ENCODE data around the gene UBXN11. TPM values are rescaled to one million over a fixed set of nuclear protein-coding genes. Genes with fewer than 3 reads are reported as not detected.

UBXN11 gene
- total RNA-seq, 4 donors from 2014 or later, result 2.7 to 3.8 (median 3.4) TPM

GRCh38 chr1:26345718-26346117 lies 39.3 kb upstream of the UBXN11 start:
- in situ Hi-C loops (cut with MboI; ENCODE audit: low sequenced_read_pairs in 4 of 4) (no loop called here), intact Hi-C loops (cut with DNase I; ENCODE audit: low total_unique reads) (no loop called here)
- DNase-seq, result no peak
- Histone ChIP-seq H3K4me3 (no peak overlapping the region), H3K4me1 (no peaks in the 10 kb centered on the region), H3K9me3 (no peaks in the 10 kb centered on the region), H3K27me3 (no peaks in the 10 kb centered on the region), H3K27ac (no peak overlapping the region), H3K36me3 (no peaks in the 10 kb centered on the region)
- no peak for TF ChIP-seq POLR2A (IDR thresholded peaks at IDR 0.05)
- no peak for TF ChIP-seq CTCF (IDR thresholded peaks at IDR 0.05 in 4 of 5, conservative IDR thresholded peaks at IDR 0.05 in 1 of 5)
- ATAC-seq, result no peak

GRCh38 chr1:26344147-26344920 lies 37.9 kb upstream of the UBXN11 start:
- in situ Hi-C loops (cut with MboI; ENCODE audit: low sequenced_read_pairs in 4 of 4), result no loop called here

GRCh38 chr1:26340047-26340481 lies 33.6 kb upstream of the UBXN11 start:
- intact Hi-C loops (cut with DNase I; ENCODE audit: low total_unique reads), result no loop called here

More at GRCh38 chr1:26344147-26344920, 37.9 kb upstream of the UBXN11 start:
- no peak for ATAC-seq
- H3K4me1 ChIP-seq, result no peaks in the 10 kb centered on the region
- H3K27me3 ChIP-seq, result no peaks in the 10 kb centered on the region
- TF ChIP-seq POLR2A (IDR thresholded peaks at IDR 0.05) (no peak), CTCF (IDR thresholded peaks at IDR 0.05 in 4 of 5, conservative IDR thresholded peaks at IDR 0.05 in 1 of 5) (no peak)
- intact Hi-C loops (cut with DNase I; ENCODE audit: low total_unique reads), result no loop called here
- no peaks in the 10 kb centered on the region for H3K36me3 ChIP-seq
- no peak overlapping the region for H3K4me3 ChIP-seq
- no peak for DNase-seq
- no peak overlapping the region for H3K27ac ChIP-seq
- no peaks in the 10 kb centered on the region for H3K9me3 ChIP-seq

GRCh38 chr1:26338670-26339069 lies 32.2 kb upstream of the UBXN11 start:
- peaks cover 18 to 24% (median 24%) of the 10 kb centered on the region in 3 donors for H3K27me3 ChIP-seq
- intact Hi-C loops (cut with DNase I; ENCODE audit: low total_unique reads), result no loop called here
- H3K9me3 ChIP-seq, result no peaks in the 10 kb centered on the region
- DNase-seq (no peak), ATAC-seq (no peak)
- no peaks in the 10 kb centered on the region for H3K36me3 ChIP-seq
- H3K4me1 ChIP-seq, result peaks cover 8 to 11% of the 10 kb centered on the region in 2 donors
- in situ Hi-C loops (cut with MboI; ENCODE audit: low sequenced_read_pairs in 4 of 4), result no loop called here
- H3K4me3 ChIP-seq, result no peak overlapping the region
- TF ChIP-seq CTCF (IDR thresholded peaks at IDR 0.05 in 4 of 5, conservative IDR thresholded peaks at IDR 0.05 in 1 of 5) (no peak), POLR2A (IDR thresholded peaks at IDR 0.05) (no peak)
- no peak overlapping the region for H3K27ac ChIP-seq

More at GRCh38 chr1:26340047-26340481, 33.6 kb upstream of the UBXN11 start:
- H3K4me3 ChIP-seq, result no peak overlapping the region
- no peak for ATAC-seq
- no peak for DNase-seq
- in situ Hi-C loops (cut with MboI; ENCODE audit: low sequenced_read_pairs in 4 of 4), result no loop called here
- H3K9me3 ChIP-seq, result no peaks in the 10 kb centered on the region
- peaks cover 8 to 11% of the 10 kb centered on the region in 2 donors for H3K4me1 ChIP-seq
- no peaks in the 10 kb centered on the region for H3K36me3 ChIP-seq
- H3K27me3 ChIP-seq, result peaks cover 5 to 15% (median 11%) of the 10 kb centered on the region in 3 donors
- H3K27ac ChIP-seq, result no peak overlapping the region
- TF ChIP-seq CTCF (IDR thresholded peaks at IDR 0.05 in 4 of 5, conservative IDR thresholded peaks at IDR 0.05 in 1 of 5), result no peak
- TF ChIP-seq POLR2A (IDR thresholded peaks at IDR 0.05), result no peak
